ENCODE results near the gene FMN1. TPM values are rescaled to one million over a fixed set of nuclear protein-coding genes. Genes with fewer than 3 reads are reported as not detected.
A peak's percentile ranks its signal among the peaks of the same experiment; 100 is the strongest.

The FMN1 gene
- total and polyA plus RNA-seq, 2 donors from 2014 or later: 0.71 to 44.8 TPM

DNA sequence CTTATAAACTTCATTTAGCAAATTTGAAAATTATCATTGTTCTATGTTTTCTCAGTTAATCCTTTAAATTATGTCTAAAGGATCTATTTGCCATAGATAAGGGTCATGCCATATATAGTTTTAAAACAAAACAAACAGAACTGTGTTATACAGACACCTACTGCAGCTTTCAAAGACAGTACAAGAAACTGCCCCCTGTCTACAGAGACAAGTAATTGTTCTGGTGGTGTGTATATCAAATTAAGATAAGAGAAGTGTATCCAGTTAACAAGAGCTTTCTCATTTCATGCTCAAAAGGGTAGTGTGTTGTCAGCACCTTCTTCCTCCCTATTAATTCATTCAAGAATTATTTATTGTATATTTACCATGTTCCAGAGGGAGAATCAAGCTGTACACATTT lies 201.2 kb downstream of the FMN1 start:
- H3K36me3 ChIP-seq (ENCODE audit: control insufficient read depth in 2 of 3, insufficient read depth in 3 of 3, low read length in 3 of 3): no peaks in the 10 kb centered on the region
- DNase-seq (no peak), FAIRE-seq (no peak)
- H3K27me3 ChIP-seq (ENCODE audit: control insufficient read depth, insufficient read depth, low read length): no peaks in the 10 kb centered on the region
- H3K9ac ChIP-seq (ENCODE audit: low read length in 3 of 3): no peak overlapping the region
- no peaks in the 10 kb centered on the region for H3K9me3 ChIP-seq (ENCODE audit: control insufficient read depth in 2 of 3, insufficient read depth in 1 of 3, low read length in 3 of 3)
- intact Hi-C loops (cut with DNase I): no loop called here
- no peaks in the 10 kb centered on the region for H3K4me1 ChIP-seq (ENCODE audit: control insufficient read depth in 2 of 3, insufficient read depth in 2 of 3, low read depth in 1 of 3, low read length in 3 of 3)
- no peak overlapping the region for H3K27ac ChIP-seq (ENCODE audit: low read depth in 2 of 2, low read length in 2 of 2)
- TF ChIP-seq, protein P1, sequence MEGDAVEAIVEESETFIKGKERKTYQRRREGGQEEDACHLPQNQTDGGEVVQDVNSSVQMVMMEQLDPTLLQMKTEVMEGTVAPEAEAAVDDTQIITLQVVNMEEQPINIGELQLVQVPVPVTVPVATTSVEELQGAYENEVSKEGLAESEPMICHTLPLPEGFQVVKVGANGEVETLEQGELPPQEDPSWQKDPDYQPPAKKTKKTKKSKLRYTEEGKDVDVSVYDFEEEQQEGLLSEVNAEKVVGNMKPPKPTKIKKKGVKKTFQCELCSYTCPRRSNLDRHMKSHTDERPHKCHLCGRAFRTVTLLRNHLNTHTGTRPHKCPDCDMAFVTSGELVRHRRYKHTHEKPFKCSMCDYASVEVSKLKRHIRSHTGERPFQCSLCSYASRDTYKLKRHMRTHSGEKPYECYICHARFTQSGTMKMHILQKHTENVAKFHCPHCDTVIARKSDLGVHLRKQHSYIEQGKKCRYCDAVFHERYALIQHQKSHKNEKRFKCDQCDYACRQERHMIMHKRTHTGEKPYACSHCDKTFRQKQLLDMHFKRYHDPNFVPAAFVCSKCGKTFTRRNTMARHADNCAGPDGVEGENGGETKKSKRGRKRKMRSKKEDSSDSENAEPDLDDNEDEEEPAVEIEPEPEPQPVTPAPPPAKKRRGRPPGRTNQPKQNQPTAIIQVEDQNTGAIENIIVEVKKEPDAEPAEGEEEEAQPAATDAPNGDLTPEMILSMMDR (IDR thresholded peaks at IDR 0.05; ENCODE audit: borderline replicate concordance, extremely low read depth, insufficient read depth): no peak
- H3K4me3 ChIP-seq (ENCODE audit: low read length in 3 of 3): no peak overlapping the region

DNA sequence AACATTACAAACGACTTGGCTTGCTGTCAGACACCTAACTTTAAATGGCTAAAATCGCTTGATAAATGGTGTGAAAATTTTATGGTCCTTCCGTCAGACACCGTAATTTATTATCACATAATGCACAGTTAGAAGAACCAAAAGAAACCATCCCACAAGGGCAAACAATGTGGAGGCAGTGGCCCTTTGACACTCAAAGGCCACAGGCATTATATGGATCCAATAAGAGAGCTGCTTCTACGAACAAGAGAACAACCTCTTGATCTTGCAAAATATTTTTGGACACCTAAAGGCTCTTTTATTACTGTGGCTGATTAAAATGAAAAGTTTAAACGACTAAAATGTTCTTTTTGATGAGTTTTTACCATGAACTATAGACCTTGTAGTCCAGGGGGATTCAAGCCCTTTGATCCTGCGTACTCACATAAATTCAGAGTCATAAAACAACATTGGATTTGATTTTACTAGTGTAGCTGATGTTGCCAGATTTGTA lies 202.8 kb downstream of the FMN1 start:
- intact Hi-C loops (cut with DNase I): no loop called here
- no peak overlapping the region for H3K27ac ChIP-seq (ENCODE audit: low read depth in 2 of 2, low read length in 2 of 2)
- H3K9ac ChIP-seq (ENCODE audit: low read length in 3 of 3): no peak overlapping the region
- no peak overlapping the region for H3K4me3 ChIP-seq (ENCODE audit: low read length in 3 of 3)
- no peaks in the 10 kb centered on the region for H3K27me3 ChIP-seq (ENCODE audit: control insufficient read depth, insufficient read depth, low read length)
- TF ChIP-seq, protein P1 (IDR thresholded peaks at IDR 0.05; ENCODE audit: borderline replicate concordance, extremely low read depth, insufficient read depth): no peak
- no peak for FAIRE-seq
- H3K36me3 ChIP-seq (ENCODE audit: control insufficient read depth in 2 of 3, insufficient read depth in 3 of 3, low read length in 3 of 3): no peaks in the 10 kb centered on the region
- H3K4me1 ChIP-seq (ENCODE audit: control insufficient read depth in 2 of 3, insufficient read depth in 2 of 3, low read depth in 1 of 3, low read length in 3 of 3): no peaks in the 10 kb centered on the region
- no peaks in the 10 kb centered on the region for H3K9me3 ChIP-seq (ENCODE audit: control insufficient read depth in 2 of 3, insufficient read depth in 1 of 3, low read length in 3 of 3)
- peak in 3 of 5 donors; percentile 54 to 87 (median 86) for DNase-seq

DNA sequence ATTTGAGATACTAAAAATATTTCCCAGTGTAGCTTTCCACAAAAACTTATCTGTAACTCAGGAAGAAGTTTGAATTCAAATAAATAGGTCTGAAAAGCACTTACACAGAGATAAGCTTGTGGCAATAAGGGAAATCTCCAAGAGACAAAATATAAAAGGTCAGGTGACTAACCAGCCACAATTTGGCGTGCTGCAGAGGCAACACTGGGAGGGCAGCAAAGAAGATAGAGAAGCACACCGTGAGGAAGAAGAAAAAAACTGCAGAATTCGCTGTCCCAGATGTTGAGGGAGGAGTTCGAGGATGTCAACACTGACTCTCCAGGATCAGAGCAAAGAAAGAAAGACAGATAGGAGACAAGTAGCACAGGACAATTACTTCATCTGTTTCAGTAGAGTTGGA lies 204.4 kb downstream of the FMN1 start:
- H3K4me3 ChIP-seq (ENCODE audit: low read length in 3 of 3): no peak overlapping the region
- no peak overlapping the region for H3K27ac ChIP-seq (ENCODE audit: low read depth in 2 of 2, low read length in 2 of 2)
- no peak for DNase-seq
- TF ChIP-seq, protein P1 (IDR thresholded peaks at IDR 0.05; ENCODE audit: borderline replicate concordance, extremely low read depth, insufficient read depth): no peak
- H3K9ac ChIP-seq (ENCODE audit: low read length in 3 of 3): no peak overlapping the region
- H3K27me3 ChIP-seq (ENCODE audit: control insufficient read depth, insufficient read depth, low read length): no peaks in the 10 kb centered on the region
- no peaks in the 10 kb centered on the region for H3K4me1 ChIP-seq (ENCODE audit: control insufficient read depth in 2 of 3, insufficient read depth in 2 of 3, low read depth in 1 of 3, low read length in 3 of 3)
- no peak for FAIRE-seq
- no peaks in the 10 kb centered on the region for H3K9me3 ChIP-seq (ENCODE audit: control insufficient read depth in 2 of 3, insufficient read depth in 1 of 3, low read length in 3 of 3)
- no peaks in the 10 kb centered on the region for H3K36me3 ChIP-seq (ENCODE audit: control insufficient read depth in 2 of 3, insufficient read depth in 3 of 3, low read length in 3 of 3)
- intact Hi-C loops (cut with DNase I): no loop called here

DNA sequence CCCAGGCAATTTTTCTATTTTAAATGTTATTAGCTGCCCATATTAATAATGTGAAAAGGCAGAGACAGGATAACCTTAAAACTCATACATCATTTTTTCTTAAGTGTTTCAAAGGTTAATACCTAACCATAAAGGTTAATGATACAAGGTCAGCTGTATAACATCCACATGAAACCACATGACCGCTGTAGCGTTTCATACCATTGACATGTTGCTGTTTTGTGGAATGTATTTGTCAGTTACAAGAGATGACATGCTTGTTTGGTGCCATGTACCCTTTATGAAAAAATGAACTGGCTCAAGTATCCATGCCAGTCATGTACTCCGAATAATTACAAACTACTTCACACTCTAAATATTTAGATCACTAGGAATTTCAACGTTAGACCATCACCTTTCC lies 207.4 kb downstream of the FMN1 start:
- Histone ChIP-seq H3K9ac (ENCODE audit: low read length in 3 of 3) (no peak overlapping the region), H3K9me3 (ENCODE audit: control insufficient read depth in 2 of 3, insufficient read depth in 1 of 3, low read length in 3 of 3) (no peaks in the 10 kb centered on the region), H3K36me3 (ENCODE audit: control insufficient read depth in 2 of 3, insufficient read depth in 3 of 3, low read length in 3 of 3) (no peaks in the 10 kb centered on the region), H3K27ac (ENCODE audit: low read depth in 2 of 2, low read length in 2 of 2) (no peak overlapping the region), H3K4me1 (ENCODE audit: control insufficient read depth in 2 of 3, insufficient read depth in 2 of 3, low read depth in 1 of 3, low read length in 3 of 3) (no peaks in the 10 kb centered on the region), H3K4me3 (ENCODE audit: low read length in 3 of 3) (no peak overlapping the region), H3K27me3 (ENCODE audit: control insufficient read depth, insufficient read depth, low read length) (no peaks in the 10 kb centered on the region)
- intact Hi-C loops (cut with DNase I): loop anchor here (10.0 kb wide), 1 partner anchor 322 kb away; no protein-coding TSS in a partner anchor
- FAIRE-seq: no peak
- TF ChIP-seq, protein P1 (IDR thresholded peaks at IDR 0.05; ENCODE audit: borderline replicate concordance, extremely low read depth, insufficient read depth): no peak
- no peak for DNase-seq
